GM15510 (cell line): ENCODE measurements around the gene FCHSD1.

Source experiments
- POLR2A ChIP-seq: IDR thresholded peaks from 3 replicates; pipeline ENCODE4 v1.6.1; 2011; ENCODE audit warnings: borderline replicate concordance; ENCODE audit not compliant: insufficient read length; ENCODE audit errors: extremely low read depth

FCHSD1 gene

GRCh38 chr5:141680751-141681201 is 29.6 kb upstream of the FCHSD1 start:
- TF ChIP-seq POLR2A: no peak

GRCh38 chr5:141680178-141680577 is 29.0 kb upstream of the FCHSD1 start:
- no peak for TF ChIP-seq POLR2A

GRCh38 chr5:141677415-141677814 is 26.2 kb upstream of the FCHSD1 start:
- no peak for TF ChIP-seq POLR2A

GRCh38 chr5:141675672-141676071 is 24.5 kb upstream of the FCHSD1 start:
- TF ChIP-seq POLR2A: no peak

GRCh38 chr5:141674747-141675146 is 23.5 kb upstream of the FCHSD1 start:
- no peak for TF ChIP-seq POLR2A

- TF ChIP-seq POLR2A: no peak
Measured at GRCh38 chr5:141672841-141673813, 21.9 kb upstream of the FCHSD1 start.

- TF ChIP-seq POLR2A: no peak
Measured at GRCh38 chr5:141672071-141672840, 21.0 kb upstream of the FCHSD1 start.

GRCh38 chr5:141669520-141669919 is 18.3 kb upstream of the FCHSD1 start:
- no peak for TF ChIP-seq POLR2A

GRCh38 chr5:141668601-141669265 is 17.5 kb upstream of the FCHSD1 start:
- no peak for TF ChIP-seq POLR2A

GRCh38 chr5:141665995-141666940 is 15.1 kb upstream of the FCHSD1 start:
- no peak for TF ChIP-seq POLR2A

- TF ChIP-seq POLR2A: no peak
Measured at GRCh38 chr5:141664733-141665461, 13.7 kb upstream of the FCHSD1 start.

GRCh38 chr5:141663506-141663905 is 12.3 kb upstream of the FCHSD1 start:
- no peak for TF ChIP-seq POLR2A

- no peak for TF ChIP-seq POLR2A
Measured at GRCh38 chr5:141662028-141662427, 10.8 kb upstream of the FCHSD1 start.
